Panc1 (cell line): ENCODE data around the gene BCL2. TPM values are rescaled to one million over a fixed set of nuclear protein-coding genes. Genes with fewer than 3 reads are reported as not detected.

ENCODE experiments used
- ATAC-seq: fragments of 200-7000 bp; cut with Tn5 transposase; 2 replicates; pipeline ENCODE4 v1.9.1; 2020; ENCODE audit warnings: mild to moderate bottlenecking, moderate library complexity
- BruUV-seq: library from RNA; stranded (reverse); fragments of 400-500 nt; replicated peaks from 2 replicates; lab custom pipeline; 2021; lab: Mats Ljungman, UMichigan
- CTCF ChIA-PET: fragments of 300-600 bp; sonication (Branson Sonifier 250); formaldehyde crosslinking; loops from one replicate; lab custom pipeline; 2022; ENCODE audit warnings: antibody characterized with exemption; lab: Charles Lee
- POLR2A ChIA-PET: fragments of 300-600 bp; sonication (Branson Sonifier 250); formaldehyde crosslinking; loops from one replicate; lab custom pipeline; 2022; ENCODE audit warnings: antibody characterized with exemption; lab: Charles Lee
- DNase-seq: peaks from one replicate; pipeline ENCODE4 v3.0.0-alpha.2; 2010; ENCODE audit warnings: low read depth, low spot score
- H3K27ac ChIP-seq: 2 replicates; pipeline ENCODE4 v1.5.1; 2011; ENCODE audit warnings: mild to moderate bottlenecking, low read length, inconsistent platforms
- H3K27me3 ChIP-seq: fragments of 200-500 bp; sonication (Bioruptor generic); 2 replicates; pipeline ENCODE4 v1.6.0; 2014; ENCODE audit warnings: low read length, inconsistent platforms; ENCODE audit not compliant: control insufficient read depth, insufficient read depth
- H3K36me3 ChIP-seq: fragments of 200-500 bp; sonication (Bioruptor generic); 2 replicates; pipeline ENCODE4 v1.5.1; 2014; ENCODE audit warnings: inconsistent platforms, mild to moderate bottlenecking, low read length, moderate library complexity; ENCODE audit not compliant: control insufficient read depth, insufficient read depth
- H3K4me1 ChIP-seq: 2 replicates; pipeline ENCODE4 v1.5.1; 2011; ENCODE audit warnings: inconsistent platforms, mild to moderate bottlenecking, low read length, moderate library complexity; ENCODE audit not compliant: control insufficient read depth, insufficient read depth
- H3K4me3 ChIP-seq, 2 experiments: 2 replicates each; pipeline ENCODE4 v1.5.1; 2011 to 2012; ENCODE audit warnings: low read depth in 2 of 2, low read length in 2 of 2, mild to moderate bottlenecking in 2 of 2, inconsistent platforms in 1 of 2, moderate library complexity in 1 of 2
- H3K9me3 ChIP-seq: fragments of 200-500 bp; sonication (Bioruptor generic); 2 replicates; pipeline ENCODE4 v1.5.1; 2014; ENCODE audit warnings: low read depth, mild to moderate bottlenecking, inconsistent platforms, low read length, moderate library complexity; ENCODE audit not compliant: control insufficient read depth, insufficient read depth
- POLR2AphosphoS5 ChIP-seq: IDR thresholded peaks from 2 replicates; pipeline ENCODE4 v1.6.1; 2012; ENCODE audit warnings: mild to moderate bottlenecking, low read depth, low read length, moderate library complexity
- REST ChIP-seq, 2 experiments: IDR thresholded peaks; 2 replicates each; pipeline ENCODE4 v1.6.1; 2011 to 2012; ENCODE audit warnings: low read depth in 2 of 2, control low read depth in 1 of 2, low read length in 1 of 2, mild to moderate bottlenecking in 1 of 2, moderate library complexity in 1 of 2; ENCODE audit not compliant: insufficient read depth in 1 of 2
- SIN3A ChIP-seq: IDR thresholded peaks from 2 replicates; pipeline ENCODE4 v1.6.1; 2012; ENCODE audit warnings: low read depth, mild to moderate bottlenecking, low read length, moderate library complexity, borderline replicate concordance; ENCODE audit not compliant: insufficient read depth
- TCF7L2 ChIP-seq: IDR thresholded peaks from 2 replicates; pipeline ENCODE4 v1.6.1; 2011; ENCODE audit warnings: mild to moderate bottlenecking, low read depth, low read length, inconsistent platforms
- in situ Hi-C: cut with HindIII; loops from 2 replicates; pipeline ENCODE4 v1.10.0; 2016; ENCODE audit warnings: low sequenced_read_pairs, low pct_unique_long_range_greater_than_20kb
- intact Hi-C: fragments of 100-400 bp; cut with micrococcal nuclease; formaldehyde crosslinking; loops from one replicate; pipeline ENCODE4 v1.10.0; 2022; ENCODE audit not compliant: unreplicated experiment
- total RNA-seq: library from RNA; stranded (reverse); gene quantifications from one replicate; pipeline ENCODE4 v1.2.1, GENCODE V29; 2021; ENCODE audit not compliant: unreplicated experiment
- TF ChIP-seq, protein P1 (sequence below): fragments of 450-650 bp; IDR thresholded peaks from 2 replicates; pipeline ENCODE4 v1.5.1; 2017; ENCODE audit warnings: mild to moderate bottlenecking

Gene BCL2
- total RNA-seq, 1 experiment from 2014 or later: 0.72 TPM

DNA sequence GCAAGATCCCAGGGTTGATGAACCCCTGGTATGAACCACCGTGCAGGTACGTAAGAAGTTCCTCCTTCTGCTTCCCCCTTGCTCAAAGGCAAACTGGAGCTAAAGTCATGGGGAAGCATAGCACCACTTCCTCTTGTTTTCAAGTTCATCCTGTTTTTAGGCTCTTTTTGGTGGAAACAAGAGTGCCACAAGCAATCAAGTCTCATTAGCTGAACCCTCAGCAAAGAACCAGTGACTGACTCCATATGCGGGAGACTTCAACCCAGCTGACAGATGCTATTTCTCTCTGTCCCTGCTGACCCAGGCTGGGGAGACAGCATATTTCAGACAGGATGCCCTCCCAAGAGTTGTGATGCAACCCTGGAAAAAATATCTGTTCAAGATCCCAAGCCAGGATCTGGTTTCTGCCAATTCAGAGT, 47.7 kb downstream of the BCL2 start:
- H3K9me3 ChIP-seq: no peaks in the 10 kb centered on the region
- no peak overlapping the region for H3K27ac ChIP-seq
- DNase-seq (no peak), ATAC-seq (no peak)
- H3K4me1 ChIP-seq: no peaks in the 10 kb centered on the region
- no TSS peak for BruUV-seq
- peaks cover 4% of the 10 kb centered on the region; the same call in 1 of the 2 replicates for H3K27me3 ChIP-seq
- TF ChIP-seq REST (IDR thresholded peaks at IDR 0.05; ENCODE audit: insufficient read depth in 1 of 2, low read depth in 2 of 2, low read length in 1 of 2) (no peak), SIN3A (no peak), POLR2AphosphoS5 (no peak), TCF7L2 (no peak)
- TF ChIP-seq, protein P1, sequence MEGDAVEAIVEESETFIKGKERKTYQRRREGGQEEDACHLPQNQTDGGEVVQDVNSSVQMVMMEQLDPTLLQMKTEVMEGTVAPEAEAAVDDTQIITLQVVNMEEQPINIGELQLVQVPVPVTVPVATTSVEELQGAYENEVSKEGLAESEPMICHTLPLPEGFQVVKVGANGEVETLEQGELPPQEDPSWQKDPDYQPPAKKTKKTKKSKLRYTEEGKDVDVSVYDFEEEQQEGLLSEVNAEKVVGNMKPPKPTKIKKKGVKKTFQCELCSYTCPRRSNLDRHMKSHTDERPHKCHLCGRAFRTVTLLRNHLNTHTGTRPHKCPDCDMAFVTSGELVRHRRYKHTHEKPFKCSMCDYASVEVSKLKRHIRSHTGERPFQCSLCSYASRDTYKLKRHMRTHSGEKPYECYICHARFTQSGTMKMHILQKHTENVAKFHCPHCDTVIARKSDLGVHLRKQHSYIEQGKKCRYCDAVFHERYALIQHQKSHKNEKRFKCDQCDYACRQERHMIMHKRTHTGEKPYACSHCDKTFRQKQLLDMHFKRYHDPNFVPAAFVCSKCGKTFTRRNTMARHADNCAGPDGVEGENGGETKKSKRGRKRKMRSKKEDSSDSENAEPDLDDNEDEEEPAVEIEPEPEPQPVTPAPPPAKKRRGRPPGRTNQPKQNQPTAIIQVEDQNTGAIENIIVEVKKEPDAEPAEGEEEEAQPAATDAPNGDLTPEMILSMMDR: no peak
- in situ Hi-C loops: no loop called here
- H3K36me3 ChIP-seq: no peaks in the 10 kb centered on the region
- intact Hi-C loops: no loop called here
- no peak overlapping the region for H3K4me3 ChIP-seq
- CTCF ChIA-PET: no interaction called here
- POLR2A ChIA-PET: no interaction called here

- TF ChIP-seq REST (IDR thresholded peaks at IDR 0.05; ENCODE audit: insufficient read depth in 1 of 2, low read depth in 2 of 2, low read length in 1 of 2) (no peak), TCF7L2 (no peak), POLR2AphosphoS5 (no peak), SIN3A (no peak)
- TF ChIP-seq, protein P1: no peak
- H3K4me3 ChIP-seq: no peak overlapping the region
- ChIA-PET POLR2A (no interaction called here), CTCF (no interaction called here)
- peaks cover 4% of the 10 kb centered on the region; the same call in 1 of the 2 replicates for H3K27me3 ChIP-seq
- intact Hi-C loops: no loop called here
- no peaks in the 10 kb centered on the region for H3K36me3 ChIP-seq
- DNase-seq: no peak
- in situ Hi-C loops: no loop called here
- no peaks in the 10 kb centered on the region for H3K4me1 ChIP-seq
- H3K27ac ChIP-seq: no peak overlapping the region
- no TSS peak for BruUV-seq
- no peak for ATAC-seq
- H3K9me3 ChIP-seq: no peaks in the 10 kb centered on the region
Measured at GRCh38 chr18:63271148-63271547, 48.4 kb downstream of the BCL2 start.
